Thymus (tissue), 11 donors: Measurements from ENCODE around the gene MED12. TPM values are rescaled to one million over a fixed set of nuclear protein-coding genes. Genes with fewer than 3 reads are reported as not detected.

ENCODE experiments used
- DNase-seq, 9 donors: peaks; one replicate each; pipeline ENCODE4 v3.0.0-alpha.2; 2013; ENCODE audit warnings: low spot score in 9 of 9, low read depth in 6 of 9, missing footprints in 1 of 9
- H3K27ac ChIP-seq, 2 donors: one replicate each; pipeline ENCODE4 v1.5.1; 2013; ENCODE audit warnings: control low read depth in 1 of 2, low read depth in 1 of 2, low read length in 1 of 2, mild to moderate bottlenecking in 1 of 2, moderate library complexity in 1 of 2
- H3K27me3 ChIP-seq, 2 donors: one replicate each; pipeline ENCODE4 v1.5.1; 2013; ENCODE audit warnings: low read length in 1 of 2; ENCODE audit not compliant: control insufficient read depth in 2 of 2, insufficient read depth in 1 of 2
- H3K36me3 ChIP-seq, 2 donors: one replicate each; pipeline ENCODE4 v1.5.1; 2013; ENCODE audit warnings: low read length in 1 of 2, mild to moderate bottlenecking in 1 of 2, moderate library complexity in 1 of 2; ENCODE audit not compliant: control insufficient read depth in 2 of 2, insufficient read depth in 2 of 2
- H3K4me1 ChIP-seq, 2 donors: one replicate each; pipeline ENCODE4 v1.5.1; 2013; ENCODE audit warnings: low read length in 2 of 2; ENCODE audit not compliant: control insufficient read depth in 2 of 2, insufficient read depth in 2 of 2
- H3K4me3 ChIP-seq, 2 donors: one replicate each; pipeline ENCODE4 v1.5.1; 2013; ENCODE audit warnings: low read length in 2 of 2, control low read depth in 1 of 2, mild to moderate bottlenecking in 1 of 2
- H3K9me3 ChIP-seq, 2 donors: one replicate each; pipeline ENCODE4 v1.5.1; 2013; ENCODE audit warnings: low read length in 1 of 2, mild to moderate bottlenecking in 1 of 2; ENCODE audit not compliant: control insufficient read depth in 2 of 2, insufficient read depth in 1 of 2
- WGBS: extraction: QIAGEN DNeasy Blood & Tissue Kit; methylation state at CpG from one replicate; pipeline ENCODE4 v1.1.7; 2013; 5-methylcytosine and 5-hydroxymethylcytosine counted together
- polyA plus RNA-seq: library from polyadenylated mRNA; stranded (reverse); fragments of 200-250 nt; gene quantifications from one replicate; pipeline ENCODE4 v1.2.3, GENCODE V29; 2013
- total RNA-seq: library from RNA; stranded (reverse); fragments of 120-200 nt; gene quantifications from one replicate; pipeline ENCODE4 v1.2.4, GENCODE V29; 2013
- donor health status: healthy.

MED12 gene
- total and polyA plus RNA-seq, 2 donors: 9.3 to 11.0 TPM

- Histone ChIP-seq H3K27ac (no peak overlapping the region), H3K9me3 (no peaks in the 10 kb centered on the region), H3K27me3 (no peaks in the 10 kb centered on the region), H3K36me3 (peaks cover 0 to 3% of the 10 kb centered on the region in 2 donors), H3K4me3 (no peak overlapping the region), H3K4me1 (peaks cover 0 to 16% of the 10 kb centered on the region in 2 donors)
- 95% methylated on average over 28 of the region's 28 CpGs for WGBS
- no peak for DNase-seq
Observed at GRCh38 chrX:71147496-71148277, 29.3 kb downstream of the MED12 start.

GRCh38 chrX:71148278-71148663 lies 29.9 kb downstream of the MED12 start:
- Histone ChIP-seq H3K36me3 (peaks cover 0 to 1% of the 10 kb centered on the region in 2 donors), H3K4me3 (no peak overlapping the region), H3K27ac (no peak overlapping the region), H3K27me3 (no peaks in the 10 kb centered on the region), H3K9me3 (no peaks in the 10 kb centered on the region), H3K4me1 (peaks cover 0 to 16% of the 10 kb centered on the region in 2 donors)
- DNase-seq: no peak
- WGBS: 96% methylated on average over 8 of the region's 8 CpGs

DNA sequence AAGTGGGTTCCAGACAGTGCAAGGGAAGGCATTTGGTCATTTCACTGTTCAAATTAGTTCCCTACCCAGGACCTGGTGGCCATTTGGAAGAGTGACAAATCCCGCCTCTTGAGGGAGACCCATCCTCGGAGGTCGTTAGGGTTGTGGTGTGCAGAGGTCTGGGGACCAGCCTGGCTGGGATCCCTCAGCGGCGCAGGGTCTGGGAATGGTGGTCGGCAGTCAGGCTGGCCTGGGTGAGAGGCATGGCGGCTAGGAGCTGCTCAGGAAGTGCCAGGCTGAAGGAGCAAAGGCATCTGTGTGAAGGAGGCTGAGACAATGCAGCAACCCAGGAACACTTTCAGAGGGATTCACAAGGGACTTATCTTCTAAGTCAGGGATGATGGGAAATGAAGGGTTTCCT lies 33.0 kb downstream of the MED12 start:
- Histone ChIP-seq H3K9me3 (no peaks in the 10 kb centered on the region), H3K27me3 (no peaks in the 10 kb centered on the region), H3K4me3 (no peak overlapping the region), H3K36me3 (no peaks in the 10 kb centered on the region), H3K27ac (no peak overlapping the region), H3K4me1 (peaks cover 0 to 4% of the 10 kb centered on the region in 2 donors)
- 93% methylated on average over 7 of the region's 7 CpGs for WGBS
- no peak for DNase-seq

DNA sequence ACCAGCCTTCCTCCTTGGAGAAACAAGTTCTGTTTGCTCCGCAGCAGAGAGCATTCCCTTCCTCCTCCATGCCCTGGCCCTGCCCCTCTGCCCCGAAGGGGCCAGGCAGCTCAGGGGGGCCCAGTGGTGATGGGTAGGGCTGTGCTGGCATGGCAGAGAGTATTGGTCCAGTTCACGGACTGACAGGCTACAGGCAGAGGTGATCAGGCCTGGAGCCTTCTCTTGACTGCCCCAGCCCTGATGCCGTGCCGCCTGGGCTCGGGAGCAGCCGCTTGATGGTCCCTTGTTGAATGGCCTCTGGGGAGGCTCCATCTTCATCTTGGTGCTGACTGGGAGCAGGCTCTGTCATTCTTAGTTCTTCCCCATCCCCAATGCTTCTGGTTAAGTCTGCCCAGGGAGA lies 35.8 kb downstream of the MED12 start:
- no peak for DNase-seq
- H3K9me3 ChIP-seq: no peaks in the 10 kb centered on the region
- H3K27me3 ChIP-seq: no peaks in the 10 kb centered on the region
- H3K36me3 ChIP-seq: no peaks in the 10 kb centered on the region
- no peak overlapping the region for H3K4me3 ChIP-seq
- H3K27ac ChIP-seq: no peak overlapping the region
- no peaks in the 10 kb centered on the region for H3K4me1 ChIP-seq
- WGBS: 97% methylated on average over 7 of the region's 7 CpGs

DNA sequence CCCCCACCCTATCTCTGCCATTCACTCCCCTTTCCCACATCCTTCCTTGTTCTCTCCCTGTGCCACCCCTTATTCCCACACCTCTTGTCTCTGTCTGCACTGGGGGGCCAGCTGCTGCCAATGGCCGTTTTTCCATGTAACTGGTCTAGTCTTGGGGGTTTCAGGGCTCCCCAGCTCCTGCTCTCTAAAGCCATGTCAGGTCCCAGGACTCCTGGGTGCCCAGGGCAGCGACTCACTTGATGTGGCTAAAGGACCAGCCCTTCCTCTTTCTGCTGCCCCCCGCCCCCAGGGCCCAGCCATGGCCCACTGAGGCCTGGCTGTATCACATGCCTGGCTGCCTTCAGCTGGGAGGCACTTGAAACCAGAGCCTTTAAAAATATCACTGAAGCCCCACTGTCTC lies 36.2 kb downstream of the MED12 start:
- H3K9me3 ChIP-seq: no peaks in the 10 kb centered on the region
- H3K27me3 ChIP-seq: no peaks in the 10 kb centered on the region
- H3K4me1 ChIP-seq: no peaks in the 10 kb centered on the region
- 84% methylated on average over 3 of the region's 3 CpGs for WGBS
- H3K4me3 ChIP-seq: no peak overlapping the region
- no peaks in the 10 kb centered on the region for H3K36me3 ChIP-seq
- DNase-seq: no peak
- H3K27ac ChIP-seq: no peak overlapping the region

- WGBS: over 99% methylated on average over 6 of the region's 6 CpGs
- H3K27ac ChIP-seq: no peak overlapping the region
- H3K27me3 ChIP-seq: no peaks in the 10 kb centered on the region
- H3K4me3 ChIP-seq: no peak overlapping the region
- H3K9me3 ChIP-seq: no peaks in the 10 kb centered on the region
- DNase-seq: no peak
- H3K4me1 ChIP-seq: no peaks in the 10 kb centered on the region
- H3K36me3 ChIP-seq: no peaks in the 10 kb centered on the region
Observed at GRCh38 chrX:71158603-71159002, 40.2 kb downstream of the MED12 start.

- WGBS: 83% methylated on average over 5 of the region's 5 CpGs
- Histone ChIP-seq H3K27ac (no peak overlapping the region), H3K4me3 (no peak overlapping the region), H3K27me3 (no peaks in the 10 kb centered on the region), H3K4me1 (no peaks in the 10 kb centered on the region), H3K9me3 (no peaks in the 10 kb centered on the region), H3K36me3 (no peaks in the 10 kb centered on the region)
- DNase-seq: no peak
Observed at GRCh38 chrX:71159335-71159734, 40.9 kb downstream of the MED12 start.

DNA sequence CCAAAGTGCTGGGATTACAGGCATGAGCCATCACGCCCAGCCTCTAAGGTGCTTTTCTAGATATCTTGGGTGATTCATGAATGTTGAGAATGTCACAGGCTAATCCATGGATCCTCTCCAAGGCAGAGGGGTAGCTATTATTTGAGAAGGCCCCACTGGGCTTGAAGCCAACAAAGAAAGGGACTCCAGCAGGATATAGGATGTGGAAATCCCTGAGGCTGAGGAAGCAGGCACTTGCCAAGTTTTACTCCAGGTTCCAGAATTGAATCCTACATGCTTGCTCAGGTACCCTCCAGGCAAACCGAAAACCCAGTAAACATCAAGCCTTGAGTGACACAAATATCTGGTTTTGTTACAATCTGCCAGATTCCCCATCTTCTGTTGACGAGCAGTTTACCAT lies 42.1 kb downstream of the MED12 start:
- DNase-seq: no peak
- Histone ChIP-seq H3K27me3 (no peaks in the 10 kb centered on the region), H3K27ac (no peak overlapping the region), H3K36me3 (no peaks in the 10 kb centered on the region), H3K4me1 (no peaks in the 10 kb centered on the region), H3K9me3 (no peaks in the 10 kb centered on the region), H3K4me3 (no peak overlapping the region)
- 95% methylated on average over 3 of the region's 3 CpGs for WGBS

DNA sequence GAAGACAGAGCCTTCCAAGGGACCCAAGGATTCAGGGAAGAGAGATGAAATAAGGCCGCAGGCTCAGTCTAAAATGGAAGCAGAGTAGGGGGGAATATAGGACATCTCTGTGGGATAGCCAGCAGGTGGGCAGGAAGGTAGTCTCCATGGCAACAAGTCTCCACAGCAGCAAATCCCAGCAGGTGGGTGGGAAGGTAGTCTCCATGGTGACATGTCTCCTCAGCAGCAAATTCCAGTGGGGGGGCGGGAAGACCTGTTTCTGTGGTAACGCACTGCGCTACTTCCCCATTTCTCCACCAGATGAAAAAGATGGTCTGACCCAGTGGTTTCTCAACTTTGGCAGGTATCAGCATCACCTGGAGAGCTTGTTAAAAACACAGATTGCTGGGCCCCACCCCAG lies 44.6 kb downstream of the MED12 start:
- 93% methylated on average over 4 of the region's 4 CpGs for WGBS
- no peaks in the 10 kb centered on the region for H3K27me3 ChIP-seq
- no peak overlapping the region for H3K27ac ChIP-seq
- H3K4me1 ChIP-seq: peaks cover 0 to 3% of the 10 kb centered on the region in 2 donors
- peaks cover 0 to 5% of the 10 kb centered on the region in 2 donors for H3K36me3 ChIP-seq
- DNase-seq: no peak
- no peak overlapping the region for H3K4me3 ChIP-seq
- H3K9me3 ChIP-seq: no peaks in the 10 kb centered on the region
